NCI-H345 treated with DMSO at 0.1 percent for 48 hours (cell line): ENCODE data around the gene PEPD.

Source experiments
- DNase-seq: peaks from one replicate; lab custom pipeline; 2025; ENCODE audit not compliant: unreplicated experiment; lab: John Stamatoyannopoulos, UW

Gene PEPD

GRCh38 chr19:33440682-33441081 is 80.9 kb downstream of the PEPD start:
- no peak for DNase-seq

- DNase-seq: no peak
Observed at GRCh38 chr19:33440241-33440640, 81.3 kb downstream of the PEPD start.

GRCh38 chr19:33438987-33439781 is 82.4 kb downstream of the PEPD start:
- no peak for DNase-seq

GRCh38 chr19:33437821-33438671 is 83.5 kb downstream of the PEPD start:
- peak; percentile 96 for DNase-seq

- DNase-seq: no peak
Observed at GRCh38 chr19:33437393-33437820, 84.2 kb downstream of the PEPD start.

- DNase-seq: no peak
Observed at GRCh38 chr19:33436360-33437345, 84.9 kb downstream of the PEPD start.

- no peak for DNase-seq
Observed at GRCh38 chr19:33435706-33436359, 85.8 kb downstream of the PEPD start.

- DNase-seq: no peak
Observed at GRCh38 chr19:33434886-33435705, 86.5 kb downstream of the PEPD start.

- DNase-seq: no peak
Observed at GRCh38 chr19:33434069-33434885, 87.3 kb downstream of the PEPD start.

GRCh38 chr19:33432446-33433170 is 89.0 kb downstream of the PEPD start:
- peak; percentile 21 for DNase-seq

- no peak for DNase-seq
Observed at GRCh38 chr19:33432015-33432414, 89.6 kb downstream of the PEPD start.

- DNase-seq: peak; percentile 84
Observed at GRCh38 chr19:33430674-33431277, 90.8 kb downstream of the PEPD start.

GRCh38 chr19:33429891-33430673 is 91.5 kb downstream of the PEPD start:
- no peak for DNase-seq

- DNase-seq: no peak
Observed at GRCh38 chr19:33428627-33429125, 92.9 kb downstream of the PEPD start.

- no peak for DNase-seq
Observed at GRCh38 chr19:33427801-33428626, 93.6 kb downstream of the PEPD start.
